Kidney epithelial cell (primary cell): ENCODE measurements around the gene GNAO1. TPM values are rescaled to one million over a fixed set of nuclear protein-coding genes. Genes with fewer than 3 reads are reported as not detected.

Source experiments
- DNase-seq: peaks from one replicate; pipeline ENCODE4 v3.0.0-alpha.2; 2010; ENCODE audit warnings: low read depth
- H3K27me3 ChIP-seq: 2 replicates; pipeline ENCODE4 v1.6.0; 2011; ENCODE audit warnings: low read length; ENCODE audit not compliant: control insufficient read depth, insufficient read depth
- H3K36me3 ChIP-seq: 2 replicates; pipeline ENCODE4 v1.5.1; 2011; ENCODE audit warnings: low read length; ENCODE audit not compliant: control insufficient read depth, insufficient read depth
- H3K4me3 ChIP-seq: 2 replicates; pipeline ENCODE4 v1.5.1; 2011; ENCODE audit warnings: low read depth, mild to moderate bottlenecking, control low read depth, low read length
- total RNA-seq: library from RNA; depleted of rRNA; stranded (reverse); fragments of >200 nt; gene quantifications from 2 replicates; pipeline ENCODE4 v1.2.3, GENCODE V29; 2015
- TF ChIP-seq, protein P1 (sequence below): IDR thresholded peaks from 2 replicates; pipeline ENCODE4 v1.5.1; 2011; ENCODE audit warnings: mild to moderate bottlenecking, moderate library complexity, low read length, control low read depth, inconsistent platforms; ENCODE audit not compliant: insufficient read depth, poor library complexity, severe bottlenecking

GNAO1 gene
- total RNA-seq, 1 donor from 2014 or later: 5.7 TPM

GRCh38 chr16:56244612-56245011 lies 53.3 kb downstream of the GNAO1 start:
- no peak overlapping the region for H3K4me3 ChIP-seq
- TF ChIP-seq, protein P1, sequence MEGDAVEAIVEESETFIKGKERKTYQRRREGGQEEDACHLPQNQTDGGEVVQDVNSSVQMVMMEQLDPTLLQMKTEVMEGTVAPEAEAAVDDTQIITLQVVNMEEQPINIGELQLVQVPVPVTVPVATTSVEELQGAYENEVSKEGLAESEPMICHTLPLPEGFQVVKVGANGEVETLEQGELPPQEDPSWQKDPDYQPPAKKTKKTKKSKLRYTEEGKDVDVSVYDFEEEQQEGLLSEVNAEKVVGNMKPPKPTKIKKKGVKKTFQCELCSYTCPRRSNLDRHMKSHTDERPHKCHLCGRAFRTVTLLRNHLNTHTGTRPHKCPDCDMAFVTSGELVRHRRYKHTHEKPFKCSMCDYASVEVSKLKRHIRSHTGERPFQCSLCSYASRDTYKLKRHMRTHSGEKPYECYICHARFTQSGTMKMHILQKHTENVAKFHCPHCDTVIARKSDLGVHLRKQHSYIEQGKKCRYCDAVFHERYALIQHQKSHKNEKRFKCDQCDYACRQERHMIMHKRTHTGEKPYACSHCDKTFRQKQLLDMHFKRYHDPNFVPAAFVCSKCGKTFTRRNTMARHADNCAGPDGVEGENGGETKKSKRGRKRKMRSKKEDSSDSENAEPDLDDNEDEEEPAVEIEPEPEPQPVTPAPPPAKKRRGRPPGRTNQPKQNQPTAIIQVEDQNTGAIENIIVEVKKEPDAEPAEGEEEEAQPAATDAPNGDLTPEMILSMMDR: no peak
- DNase-seq: no peak
- H3K36me3 ChIP-seq: no peaks in the 10 kb centered on the region
- H3K27me3 ChIP-seq: no peaks in the 10 kb centered on the region

DNA sequence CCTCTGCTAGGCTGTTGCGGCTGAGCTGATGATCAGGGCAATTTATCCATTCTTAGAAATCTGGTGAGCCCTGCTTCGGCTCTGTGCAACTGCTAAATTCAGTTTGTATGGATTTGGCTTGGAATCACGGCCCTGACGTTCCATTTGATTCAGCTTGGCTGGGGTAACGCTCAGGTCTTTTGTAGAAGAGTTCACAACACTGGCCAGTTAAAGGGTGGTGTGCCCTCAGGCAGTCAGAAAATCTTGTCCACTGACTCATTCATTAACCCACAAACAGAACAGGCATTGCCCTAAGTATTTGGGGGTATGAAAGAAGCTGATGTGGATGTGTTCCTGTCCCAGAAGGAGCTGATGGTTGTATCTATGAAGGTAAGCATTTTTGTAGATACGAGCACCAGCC lies 53.9 kb downstream of the GNAO1 start:
- TF ChIP-seq, protein P1: no peak
- Histone ChIP-seq H3K36me3 (no peaks in the 10 kb centered on the region), H3K27me3 (no peaks in the 10 kb centered on the region), H3K4me3 (no peak overlapping the region)
- DNase-seq: peak; percentile 38

DNA sequence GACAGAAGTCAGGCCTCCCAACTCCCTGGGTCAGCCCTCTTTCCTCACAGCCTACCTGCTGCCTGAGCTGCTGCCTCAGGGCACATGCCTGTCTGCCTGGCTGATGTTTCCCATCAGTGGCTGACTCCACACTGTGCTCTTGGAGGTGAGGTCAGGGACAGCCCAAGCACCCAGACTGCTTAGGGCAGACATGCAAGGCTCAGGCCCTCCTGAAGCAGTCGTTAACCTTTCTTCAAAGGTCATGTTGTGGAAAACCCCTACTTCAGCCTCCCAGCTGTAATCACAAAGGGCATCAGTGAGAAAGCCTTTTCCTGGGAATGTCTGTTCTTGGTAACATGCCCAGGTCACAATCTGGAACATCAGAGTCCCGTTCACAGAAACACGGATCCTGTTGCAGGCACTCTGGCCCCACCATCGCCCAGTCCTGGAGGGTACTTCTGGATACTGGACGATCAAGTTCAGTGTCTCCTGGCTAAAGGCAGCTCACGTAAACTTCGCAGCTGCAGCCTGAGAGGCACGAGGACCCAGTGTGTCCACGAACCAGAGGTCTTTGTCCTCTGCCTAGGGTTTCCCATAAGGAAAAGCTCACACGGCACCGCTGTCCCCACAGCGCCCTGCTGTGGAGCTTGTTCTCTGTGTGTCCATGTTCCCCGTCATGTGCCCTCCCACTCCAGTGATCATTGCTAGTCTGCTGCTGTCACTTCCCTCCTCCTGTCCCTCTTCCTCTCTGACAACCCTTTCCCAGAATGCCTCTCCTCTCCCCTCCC lies 54.9 kb downstream of the GNAO1 start:
- DNase-seq: peak; percentile 85
- Histone ChIP-seq H3K36me3 (no peaks in the 10 kb centered on the region), H3K4me3 (no peak overlapping the region), H3K27me3 (no peaks in the 10 kb centered on the region)
- TF ChIP-seq, protein P1: no peak

DNA sequence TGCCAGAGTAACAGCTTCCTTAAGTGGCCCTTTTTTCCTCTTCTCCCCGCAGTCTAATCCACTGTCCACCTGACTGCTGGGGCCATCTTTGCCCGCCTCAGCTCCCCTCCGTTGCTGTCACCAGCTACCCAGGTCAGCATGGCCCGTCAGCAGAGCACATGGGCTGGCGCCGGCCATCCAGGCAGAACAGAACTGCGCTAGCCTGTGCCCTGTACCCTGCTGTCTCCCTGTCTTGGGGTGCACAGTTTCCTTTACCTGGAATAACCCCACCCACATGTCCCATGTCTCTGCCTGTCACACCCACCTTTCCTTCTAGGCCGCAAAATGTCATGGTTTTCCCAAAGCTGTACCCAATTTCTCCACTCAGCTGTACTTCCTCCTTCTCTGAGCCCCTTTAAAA lies 55.7 kb downstream of the GNAO1 start:
- Histone ChIP-seq H3K4me3 (no peak overlapping the region), H3K27me3 (no peaks in the 10 kb centered on the region), H3K36me3 (no peaks in the 10 kb centered on the region)
- TF ChIP-seq, protein P1: no peak
- no peak for DNase-seq

- Histone ChIP-seq H3K4me3 (no peak overlapping the region), H3K36me3 (no peaks in the 10 kb centered on the region), H3K27me3 (peaks cover under 1% of the 10 kb centered on the region)
- TF ChIP-seq, protein P1: no peak
- no peak for DNase-seq
Measured at GRCh38 chr16:56247808-56248207, 56.5 kb downstream of the GNAO1 start.

DNA sequence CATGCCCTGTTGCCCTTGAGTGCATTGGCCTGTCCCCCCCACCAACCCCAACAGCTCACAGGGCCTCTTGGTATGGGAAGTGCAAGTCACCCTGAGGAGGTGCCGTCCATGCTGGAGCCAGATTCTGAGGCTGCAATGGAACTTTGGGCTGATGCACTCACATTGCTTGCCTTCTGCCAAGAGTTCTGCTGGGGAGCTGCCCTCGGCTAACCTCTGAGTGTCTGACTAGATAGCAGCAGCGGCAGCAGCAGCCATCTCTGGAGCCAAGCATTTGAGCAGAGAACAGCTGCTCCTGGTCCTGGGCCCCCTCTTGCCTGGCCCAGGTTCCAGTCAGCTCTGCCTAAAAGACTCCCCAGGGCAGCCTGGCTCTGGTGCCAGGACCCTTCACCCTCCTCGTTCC lies 61.5 kb downstream of the GNAO1 start:
- DNase-seq: no peak
- TF ChIP-seq, protein P1: no peak
- no peak overlapping the region for H3K4me3 ChIP-seq

More for the DNA sequence above, 61.5 kb downstream of the GNAO1 start:
- Histone ChIP-seq H3K27me3 (peaks cover 3% of the 10 kb centered on the region), H3K36me3 (no peaks in the 10 kb centered on the region)
